Body of pancreas (tissue), 4 donors: ENCODE data around the gene USP48. TPM values are rescaled to one million over a fixed set of nuclear protein-coding genes. Genes with fewer than 3 reads are reported as not detected.

Source experiments
- ATAC-seq: fragments of 150-250 bp; one replicate; pipeline ENCODE4 v1.9.1; 2016
- DNase-seq, 4 donors: peaks; one replicate each; pipeline ENCODE4 v3.0.0-alpha.2; 2019
- H3K27ac ChIP-seq, 4 donors: fragments of 200-600 bp; sonication (generic); 1 replicate in 3 of 4; 2 replicates in 1 of 4; pipeline versions ENCODE4 v1.5.1 to v1.6.1; 2016 to 2019; ENCODE audit warnings: mild to moderate bottlenecking in 1 of 4, mixed read lengths in 1 of 4, moderate library complexity in 1 of 4
- H3K27me3 ChIP-seq, 2 donors: fragments of 200-600 bp; sonication (generic); one replicate each; pipeline ENCODE4 v1.6.0; 2016; ENCODE audit warnings: mild to moderate bottlenecking in 1 of 2
- H3K36me3 ChIP-seq, 2 donors: fragments of 200-600 bp; sonication (generic); replicated peaks in 1 of 2; 2 replicates each; pipeline ENCODE4 v1.5.1; 2016; ENCODE audit warnings: low read depth in 2 of 2; ENCODE audit not compliant: insufficient read depth in 1 of 2
- H3K4me1 ChIP-seq: fragments of 200-600 bp; sonication (generic); one replicate; pipeline ENCODE4 v1.6.0; 2016
- H3K4me3 ChIP-seq, 2 donors: fragments of 200-600 bp; sonication (generic); 1 replicate in 1 of 2; 2 replicates in 1 of 2; pipeline ENCODE4 v1.5.1; 2016 to 2019
- H3K9me3 ChIP-seq, 3 donors: fragments of 200-600 bp; sonication (generic); 1 replicate in 2 of 3; 2 replicates in 1 of 3; pipeline ENCODE4 v1.5.1; 2016
- CTCF ChIP-seq, 7 experiments: fragments of 450-650 bp in 4 of 7; fragments of 200-600 bp in 3 of 7; sonication (generic) in 3 of 7; IDR thresholded peaks; one replicate each; pipeline ENCODE4 v1.5.1; 2016 to 2019; ENCODE audit warnings: antibody characterized with exemption in 7 of 7
- POLR2A ChIP-seq, 3 donors: fragments of 450-650 bp; IDR thresholded peaks; one replicate each; pipeline ENCODE4 v1.6.1; 2016; ENCODE audit warnings: antibody characterized with exemption in 3 of 3, mild to moderate bottlenecking in 2 of 3
- WGBS, 2 donors: methylation state at CpG; one replicate each; pipeline ENCODE4 v1.1.5; 2017; 5-methylcytosine and 5-hydroxymethylcytosine counted together
- intact Hi-C: fragments of 100-400 bp; cut with DNase I; formaldehyde crosslinking; loops from one replicate; pipeline ENCODE4 v1.15.1; 2023
- total RNA-seq, 2 donors: library from RNA; depleted of rRNA; stranded (reverse); fragments of >200 nt; gene quantifications; one replicate each; pipeline ENCODE4 v1.1.0, GENCODE V29; 2016

Gene USP48
- total RNA-seq, 2 donors from 2014 or later, result 25.4 to 72.9 TPM

GRCh38 chr1:21685946-21686678 lies 96.8 kb downstream of the USP48 start:
- DNase-seq, result no peak
- TF ChIP-seq CTCF (IDR thresholded peaks at IDR 0.05), result no peak
- no peak for TF ChIP-seq POLR2A (IDR thresholded peaks at IDR 0.05)
- H3K4me1 ChIP-seq, result no peaks in the 10 kb centered on the region
- H3K27ac ChIP-seq, result no peak overlapping the region
- H3K4me3 ChIP-seq, result no peak overlapping the region
- intact Hi-C loops, result no loop called here
- no peaks in the 10 kb centered on the region for H3K9me3 ChIP-seq
- H3K36me3 ChIP-seq, result peaks cover 0 to 2% of the 10 kb centered on the region in 2 donors
- H3K27me3 ChIP-seq, result no peaks in the 10 kb centered on the region
- ATAC-seq, result no peak
- WGBS, 2 donors, result 94 to 100% methylated on average over 4 of the region's 4 CpGs

GRCh38 chr1:21681426-21681825 lies 101.5 kb downstream of the USP48 start:
- no peaks in the 10 kb centered on the region for H3K4me1 ChIP-seq
- WGBS, 2 donors, result 91 to 92% methylated on average over 9 of the region's 9 CpGs
- H3K36me3 ChIP-seq, result peaks cover 0 to 2% of the 10 kb centered on the region in 2 donors
- no peak overlapping the region for H3K4me3 ChIP-seq
- ATAC-seq (no peak), DNase-seq (no peak)
- no peak overlapping the region for H3K27ac ChIP-seq
- intact Hi-C loops, result no loop called here
- no peaks in the 10 kb centered on the region for H3K9me3 ChIP-seq
- H3K27me3 ChIP-seq, result no peaks in the 10 kb centered on the region
- TF ChIP-seq POLR2A (IDR thresholded peaks at IDR 0.05), result no peak
- no peak for TF ChIP-seq CTCF (IDR thresholded peaks at IDR 0.05)

- Histone ChIP-seq H3K27me3 (no peaks in the 10 kb centered on the region), H3K4me3 (no peak overlapping the region), H3K4me1 (no peaks in the 10 kb centered on the region), H3K9me3 (no peaks in the 10 kb centered on the region), H3K27ac (no peak overlapping the region), H3K36me3 (peaks cover 0 to 2% of the 10 kb centered on the region in 2 donors)
- ATAC-seq, result no peak
- intact Hi-C loops, result no loop called here
- no peak for TF ChIP-seq POLR2A (IDR thresholded peaks at IDR 0.05)
- WGBS, 2 donors, result 79 to 81% methylated on average over 3 of the region's 3 CpGs
- no peak for DNase-seq
Measured at GRCh38 chr1:21680918-21681317, 102.0 kb downstream of the USP48 start.

- no peaks in the 10 kb centered on the region for H3K4me1 ChIP-seq
- H3K4me3 ChIP-seq, result no peak overlapping the region
- ATAC-seq (no peak), DNase-seq (no peak)
- H3K9me3 ChIP-seq, result no peaks in the 10 kb centered on the region
- H3K27me3 ChIP-seq, result no peaks in the 10 kb centered on the region
- peaks cover 0 to 2% of the 10 kb centered on the region in 2 donors for H3K36me3 ChIP-seq
- intact Hi-C loops, result no loop called here
- 97 to 100% methylated on average over 1 of the region's 1 CpG for WGBS, 2 donors
- H3K27ac ChIP-seq, result no peak overlapping the region
- TF ChIP-seq CTCF (IDR thresholded peaks at IDR 0.05), result no peak
- no peak for TF ChIP-seq POLR2A (IDR thresholded peaks at IDR 0.05)
Measured at GRCh38 chr1:21680381-21680780, 102.6 kb downstream of the USP48 start.

GRCh38 chr1:21677168-21677567 lies 105.8 kb downstream of the USP48 start:
- Histone ChIP-seq H3K9me3 (no peaks in the 10 kb centered on the region), H3K27me3 (no peaks in the 10 kb centered on the region), H3K36me3 (peaks cover 0 to 2% of the 10 kb centered on the region in 2 donors), H3K4me3 (no peak overlapping the region), H3K4me1 (peaks cover 17% of the 10 kb centered on the region), H3K27ac (no peak overlapping the region)
- 82 to 83% methylated on average over 6 of the region's 6 CpGs for WGBS, 2 donors
- no peak for DNase-seq
- ATAC-seq, result no peak
- TF ChIP-seq CTCF (IDR thresholded peaks at IDR 0.05) (no peak), POLR2A (IDR thresholded peaks at IDR 0.05) (no peak)
- intact Hi-C loops, result no loop called here
